ENCODE measurements around the gene GPSM1.
A peak's percentile ranks its signal among the peaks of the same experiment; 100 is the strongest.

Gene GPSM1

DNA sequence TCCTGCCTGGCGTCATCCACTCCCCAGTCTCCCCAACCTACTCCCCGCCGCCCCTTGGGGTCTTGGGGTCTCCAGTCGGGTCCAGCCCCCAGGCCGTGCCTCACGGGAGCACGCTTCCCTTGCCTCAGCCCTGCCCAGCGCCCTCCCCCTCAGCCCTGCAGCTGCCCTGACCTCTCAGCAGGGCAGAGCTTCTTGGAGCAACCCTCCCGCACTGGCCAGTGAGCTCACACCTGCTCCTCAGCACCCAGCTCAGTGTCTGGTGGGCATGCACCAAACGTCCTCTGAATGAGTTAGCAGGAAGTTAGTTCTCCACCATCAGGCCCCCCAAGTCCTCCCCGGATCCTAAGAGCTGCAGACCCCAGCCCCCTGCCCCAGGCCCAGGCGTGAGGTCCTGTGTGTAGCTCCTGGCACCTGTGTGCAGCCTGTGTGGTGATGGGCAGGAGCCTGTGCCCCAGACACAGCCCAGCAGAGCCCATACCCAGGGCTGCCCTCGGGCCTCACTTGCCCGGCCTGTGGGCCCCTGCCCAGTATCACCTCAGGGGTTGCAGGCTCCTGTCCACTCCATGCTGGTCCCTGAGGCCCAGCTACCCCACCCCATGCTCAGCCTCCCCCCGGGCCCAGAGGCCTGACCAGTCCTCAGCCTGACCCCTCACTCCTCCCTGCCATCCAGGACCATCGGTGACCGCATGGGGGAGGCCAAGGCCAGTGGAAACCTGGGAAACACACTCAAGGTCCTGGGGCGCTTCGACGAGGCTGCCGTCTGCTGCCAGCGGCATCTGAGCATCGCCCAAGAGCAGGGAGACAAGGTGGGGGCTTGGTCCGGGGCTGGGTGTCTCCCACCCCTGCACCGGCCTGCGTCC is 8.2 kb downstream of the GPSM1 start:
- DNase-seq = no peak

DNA sequence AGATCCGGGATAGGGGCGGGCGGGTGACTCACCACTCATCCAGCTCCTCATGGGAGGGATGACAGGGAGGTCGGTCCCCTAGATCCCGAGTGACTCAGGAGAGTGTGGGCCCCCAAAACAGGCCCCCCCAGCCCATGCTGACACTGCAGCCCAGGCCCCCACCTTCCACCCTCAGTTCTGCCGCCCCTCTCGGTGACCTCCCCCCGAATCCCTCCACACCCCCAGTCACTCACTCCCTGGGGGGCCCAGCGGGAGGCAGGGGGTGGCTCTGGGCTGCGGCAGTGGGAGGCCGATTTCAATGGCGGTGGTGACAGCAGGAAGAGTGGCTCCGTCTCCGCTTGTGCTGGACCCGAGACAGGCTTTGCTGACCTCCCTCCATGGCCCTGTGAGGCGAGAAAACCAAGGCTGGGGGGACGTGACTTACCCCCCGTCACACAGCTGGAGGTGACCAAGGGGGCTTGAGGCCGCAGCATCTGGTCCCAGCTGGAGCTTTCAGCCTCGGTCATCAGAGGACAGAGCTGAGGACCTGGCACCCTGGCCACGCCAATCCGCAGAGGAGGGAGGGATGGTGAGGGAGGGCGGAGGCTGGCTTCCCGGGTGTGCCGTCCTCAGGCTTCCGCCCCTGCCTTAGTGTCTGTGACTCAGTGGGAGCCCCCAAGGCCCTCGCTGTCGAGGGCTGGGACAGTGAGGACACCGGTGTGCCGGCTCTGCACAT is 9.0 kb downstream of the GPSM1 start:
- no peak for DNase-seq

DNA sequence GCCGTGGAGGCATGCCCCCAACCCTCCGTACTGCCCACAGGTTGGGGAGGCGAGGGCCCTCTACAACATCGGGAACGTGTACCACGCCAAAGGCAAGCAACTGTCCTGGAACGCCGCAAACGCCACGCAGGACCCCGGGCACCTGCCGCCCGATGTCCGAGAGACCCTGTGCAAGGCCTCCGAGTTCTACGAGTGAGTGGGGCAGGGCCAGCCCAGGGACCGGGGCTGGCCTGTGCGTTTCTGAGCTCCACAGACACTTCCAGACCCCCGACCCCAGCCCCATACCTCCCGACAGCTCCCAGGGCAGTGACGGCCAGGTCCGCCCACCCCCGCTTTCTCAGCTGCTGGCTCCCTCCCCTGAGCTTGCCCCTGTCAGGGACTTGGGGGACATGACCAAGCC is 9.5 kb downstream of the GPSM1 start:
- DNase-seq = no peak

DNA sequence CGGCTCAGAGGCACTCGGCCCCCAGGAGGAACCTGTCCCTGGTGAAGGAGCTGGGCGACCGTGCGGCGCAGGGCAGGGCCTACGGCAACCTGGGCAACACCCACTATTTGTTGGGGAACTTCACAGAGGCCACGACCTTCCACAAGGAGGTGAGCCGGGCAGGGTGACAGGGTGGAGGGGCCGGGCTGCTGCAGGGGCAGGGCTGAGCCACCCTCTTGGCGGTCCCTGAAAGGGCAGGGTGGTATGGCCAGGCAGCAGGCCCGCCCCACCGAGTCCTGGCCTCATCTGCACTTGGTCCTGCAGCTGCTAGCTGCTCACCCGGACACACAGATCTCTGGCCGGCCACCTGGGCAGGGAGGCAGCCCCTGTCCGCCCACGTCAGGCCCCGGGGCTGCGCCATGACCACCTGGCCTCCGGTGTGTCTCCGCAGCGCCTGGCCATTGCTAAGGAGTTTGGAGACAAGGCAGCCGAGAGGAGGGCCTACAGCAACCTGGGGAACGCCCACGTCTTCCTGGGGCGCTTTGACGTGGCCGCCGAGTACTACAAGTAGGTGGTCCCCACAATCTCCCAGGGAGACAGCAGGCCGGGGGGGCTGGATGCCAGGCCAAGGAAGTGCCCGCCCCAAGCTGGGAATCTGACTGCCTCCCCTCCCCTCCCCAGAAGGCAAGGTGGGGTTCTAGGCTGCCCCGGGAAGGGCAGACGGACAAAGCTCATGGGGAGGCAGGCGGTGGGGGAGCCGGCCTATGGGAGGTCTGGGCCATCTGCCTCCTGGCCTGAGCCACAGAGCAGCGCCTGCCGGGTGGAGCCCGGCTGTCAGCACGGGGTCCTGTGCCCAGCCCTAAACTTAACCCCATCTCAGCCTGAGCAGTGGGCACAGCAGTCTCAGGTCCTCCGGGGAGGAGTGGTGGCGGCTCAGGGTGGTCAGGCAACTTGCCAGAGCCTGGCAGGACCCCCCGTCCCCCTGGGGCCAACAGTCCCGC is 10.4 kb downstream of the GPSM1 start:
- DNase-seq = no peak

DNA sequence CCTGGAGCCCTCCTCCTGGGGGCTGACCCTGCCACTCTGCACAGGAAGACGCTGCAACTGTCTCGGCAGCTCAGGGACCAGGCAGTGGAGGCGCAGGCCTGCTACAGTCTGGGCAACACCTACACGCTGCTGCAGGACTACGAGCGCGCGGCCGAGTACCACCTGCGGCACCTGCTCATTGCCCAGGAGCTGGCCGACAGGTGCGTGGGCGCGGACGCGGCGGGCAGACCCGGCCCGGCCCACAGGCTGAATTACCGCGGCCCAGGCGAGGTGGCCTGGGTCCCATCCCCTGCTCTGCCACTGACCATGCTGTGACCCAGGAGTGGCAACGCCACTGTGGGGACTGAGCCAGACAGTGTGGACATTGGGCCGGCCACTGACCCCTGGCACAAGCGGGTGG is 11.2 kb downstream of the GPSM1 start:
- DNase-seq = no peak

DNA sequence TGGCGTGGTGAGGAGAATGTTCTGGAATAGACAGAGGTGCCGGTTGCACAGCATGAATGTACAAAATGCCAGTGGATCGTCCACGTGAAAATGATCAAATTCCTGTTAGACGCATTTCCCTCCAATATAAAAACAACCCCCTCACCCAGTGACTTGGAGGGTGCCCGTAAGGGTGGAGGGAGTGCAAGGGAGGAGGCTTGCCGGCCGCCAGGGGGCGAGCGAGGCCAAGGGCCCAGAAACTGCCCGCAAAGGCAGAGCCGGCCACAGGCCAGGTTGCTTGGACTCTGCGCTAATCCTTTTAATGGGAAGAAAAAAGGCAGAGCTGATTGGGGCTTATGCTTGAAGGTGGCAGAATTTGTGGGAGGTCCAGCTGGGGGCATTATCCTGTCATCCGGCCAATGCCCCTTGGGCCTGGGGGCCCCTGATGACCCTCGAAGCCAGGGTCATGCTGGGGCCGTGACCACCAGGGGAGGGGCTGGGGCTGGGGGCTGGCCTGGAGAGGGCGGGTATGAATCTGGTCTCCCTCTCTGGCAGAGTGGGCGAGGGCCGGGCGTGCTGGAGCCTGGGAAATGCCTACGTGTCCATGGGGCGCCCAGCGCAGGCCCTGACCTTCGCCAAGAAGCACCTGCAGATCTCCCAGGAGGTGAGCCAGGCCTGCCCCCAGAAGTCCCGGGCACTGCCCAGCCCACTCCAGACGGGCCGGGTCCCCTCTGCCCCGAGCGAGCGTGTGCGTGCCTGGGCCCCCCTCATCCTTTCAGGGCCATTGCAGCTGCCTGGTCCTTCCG is 12.0 kb downstream of the GPSM1 start:
- DNase-seq = peak; percentile 13 to 22

DNA sequence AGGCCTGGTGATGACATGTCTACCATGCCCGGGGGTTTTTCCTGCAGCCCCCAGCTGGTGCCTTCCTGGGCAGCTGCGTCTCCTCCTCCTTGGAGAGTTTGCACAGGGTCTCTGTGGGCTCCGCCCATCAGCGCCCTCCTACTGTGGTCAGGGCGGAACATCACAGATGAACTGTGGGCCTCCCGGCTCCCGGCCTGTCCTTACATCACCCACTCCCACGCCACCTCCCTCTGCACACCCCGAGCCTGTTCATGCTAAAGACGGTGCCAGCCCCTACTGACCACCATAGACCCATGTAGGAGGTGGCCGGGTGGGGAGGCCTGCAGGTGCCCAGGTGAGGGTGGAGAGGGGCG is 12.6 kb downstream of the GPSM1 start:
- DNase-seq = no peak

DNA sequence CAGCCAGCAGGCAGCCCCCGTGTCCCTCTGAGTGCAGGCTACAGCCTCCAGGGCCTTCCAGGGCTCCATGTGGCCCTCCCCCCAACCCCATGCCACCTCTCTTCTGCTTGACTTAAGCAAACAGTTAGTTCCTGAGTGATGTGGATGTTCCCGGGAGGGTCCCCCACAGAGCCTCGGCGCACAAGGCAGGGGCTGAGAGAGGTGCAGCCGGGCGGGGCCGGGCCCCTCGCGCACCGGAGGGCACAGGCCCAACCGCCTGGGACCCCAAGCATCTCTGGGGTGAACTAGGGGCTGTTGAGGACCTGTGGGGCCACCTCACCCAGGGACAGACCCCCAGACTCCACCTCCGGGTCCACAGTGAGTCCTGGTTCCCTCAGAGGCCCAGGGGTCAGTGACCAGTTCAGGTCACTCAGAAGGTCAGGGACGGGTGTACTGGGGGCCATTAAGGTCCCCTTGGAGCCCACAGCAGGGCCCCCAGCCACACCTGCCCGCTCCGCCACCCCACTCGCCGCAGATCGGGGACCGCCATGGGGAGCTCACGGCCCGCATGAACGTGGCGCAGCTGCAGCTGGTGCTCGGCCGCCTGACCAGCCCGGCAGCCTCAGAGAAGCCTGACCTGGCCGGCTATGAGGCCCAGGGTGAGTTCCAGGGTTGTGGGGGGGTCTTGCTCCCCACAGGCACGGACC is 13.2 kb downstream of the GPSM1 start:
- no peak for DNase-seq

DNA sequence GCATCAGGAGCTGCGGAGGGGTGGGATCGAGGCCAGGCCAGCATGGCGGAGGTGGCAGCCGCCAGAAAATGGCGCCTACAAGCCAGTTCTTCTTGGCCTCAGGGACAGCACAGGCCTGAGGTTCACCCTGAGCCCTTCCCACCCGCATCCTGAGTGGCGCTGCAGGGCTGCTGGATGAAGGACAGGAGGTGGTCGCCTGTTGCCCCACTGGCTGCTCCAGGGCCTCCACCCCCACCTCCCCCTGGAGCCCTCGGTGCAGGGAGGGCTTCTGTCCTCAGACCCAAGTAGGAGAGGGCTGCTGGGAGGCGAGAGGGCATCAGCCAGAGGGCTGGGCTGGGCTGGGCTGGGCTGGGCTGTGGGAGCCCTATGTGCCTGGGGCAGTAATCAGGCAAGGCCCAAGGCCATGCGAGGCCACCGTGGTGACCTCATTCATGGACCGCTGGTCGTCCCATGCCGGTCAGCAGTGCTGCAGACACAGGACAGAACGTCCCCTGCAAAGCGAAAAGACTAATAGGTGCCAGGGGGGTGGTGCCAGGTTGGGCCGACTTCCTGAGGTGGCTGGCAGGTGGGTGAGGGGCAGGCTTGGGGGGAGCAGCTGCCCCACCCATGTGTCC is 13.8 kb downstream of the GPSM1 start:
- no peak for DNase-seq

DNA sequence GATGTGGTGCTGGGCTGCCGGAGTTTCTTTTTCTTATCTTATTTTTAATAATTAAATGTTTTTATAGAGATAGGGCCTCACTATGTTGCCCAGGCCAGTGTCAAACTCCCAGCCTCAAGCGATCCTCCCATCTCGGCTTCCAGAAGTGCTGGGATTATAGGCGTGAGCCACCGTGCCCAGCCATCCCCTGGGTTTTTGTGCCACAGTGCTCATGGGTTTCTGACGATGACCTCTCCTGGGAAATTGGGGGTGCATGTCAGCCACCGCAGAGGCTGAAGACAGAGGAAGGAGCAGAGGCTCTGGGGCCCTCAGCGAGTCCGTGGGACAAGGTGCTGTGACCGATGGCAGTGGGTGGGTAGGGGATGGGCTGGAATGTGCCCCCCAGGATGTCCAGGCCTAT is 14.4 kb downstream of the GPSM1 start:
- DNase-seq = no peak

DNA sequence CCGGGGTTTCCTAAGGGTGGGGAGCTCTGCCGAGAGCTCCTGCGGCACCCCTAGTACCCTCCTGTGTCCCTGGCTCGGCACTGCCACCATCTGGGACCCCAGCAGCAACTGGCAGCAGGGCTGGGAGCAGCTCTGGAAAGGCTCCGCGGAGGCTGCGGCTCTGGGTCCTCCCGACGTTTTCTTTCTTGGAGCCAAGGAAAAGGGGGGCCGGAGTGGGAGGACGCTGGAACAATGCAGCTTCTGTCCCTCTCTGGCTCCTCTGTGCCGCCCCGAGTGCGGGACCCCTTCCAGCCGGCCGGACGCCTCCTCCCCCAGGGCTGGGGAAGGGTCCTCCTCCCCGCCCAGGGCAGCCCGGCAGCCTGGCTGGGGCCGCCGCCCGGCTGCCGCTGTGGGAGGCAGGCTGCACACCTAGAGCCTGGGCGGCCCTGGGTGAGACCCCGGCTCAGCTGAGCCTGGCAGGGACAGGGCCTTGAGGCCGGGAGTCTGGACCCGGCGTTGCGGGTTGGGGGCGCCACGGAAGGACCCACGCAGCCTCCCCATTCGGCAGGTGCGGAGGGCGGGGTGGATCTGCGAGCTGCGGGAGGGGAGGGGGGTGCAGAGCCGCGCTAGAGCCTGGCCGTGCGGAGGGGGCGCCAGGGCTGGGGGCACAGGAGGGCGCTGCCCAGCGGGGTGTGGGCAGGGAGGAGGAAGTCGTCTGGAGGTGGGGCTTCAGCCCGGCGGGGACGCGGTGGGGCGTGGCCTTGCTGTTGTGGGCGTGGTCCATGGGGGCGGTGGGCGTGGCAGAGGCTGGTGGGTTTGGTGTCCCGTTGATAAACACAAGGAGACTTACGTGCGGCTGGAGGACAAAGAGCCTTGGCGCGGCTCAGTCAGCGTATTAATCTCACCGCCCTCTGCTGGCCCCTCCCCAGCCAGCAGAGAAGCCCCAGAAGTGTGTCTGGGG is 15.1 kb downstream of the GPSM1 start:
- DNase-seq = no peak

DNA sequence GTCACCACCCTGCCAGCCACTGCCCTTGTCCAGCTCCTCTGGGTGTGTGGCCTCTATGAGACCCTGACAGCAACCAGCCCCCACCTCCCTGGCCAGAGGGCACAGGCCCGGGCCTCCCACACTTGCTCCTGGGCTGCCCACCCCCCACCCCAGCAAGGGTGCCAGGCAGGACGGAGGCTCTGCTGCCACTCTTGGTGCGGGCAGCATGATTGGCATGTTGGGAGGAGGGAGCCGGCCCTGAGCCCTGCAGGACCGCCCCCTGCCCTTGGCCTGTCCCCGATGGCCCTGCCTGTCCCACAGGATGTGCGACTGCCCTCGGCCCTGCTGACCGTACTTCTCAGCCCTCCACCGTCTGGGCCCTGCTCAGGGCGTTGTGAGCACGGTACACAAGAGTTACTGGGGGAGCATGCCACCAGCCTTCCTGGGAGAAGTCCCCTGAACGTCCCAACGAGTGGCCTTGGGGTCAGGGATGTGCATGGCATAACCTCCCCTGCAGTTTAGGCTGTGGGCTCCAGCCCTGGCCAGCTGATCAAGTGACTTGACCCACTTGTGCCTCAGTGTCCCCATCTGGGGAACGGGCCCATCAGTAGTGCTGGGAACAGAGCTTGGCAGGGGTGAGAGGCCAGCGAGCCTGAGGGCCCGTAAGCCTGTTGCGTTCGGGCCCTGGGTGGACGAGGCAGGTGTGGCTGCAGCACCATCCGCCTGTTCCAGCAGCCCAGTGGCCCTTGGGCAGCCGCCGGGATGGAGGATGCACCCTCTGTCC is 16.0 kb downstream of the GPSM1 start:
- no peak for DNase-seq

DNA sequence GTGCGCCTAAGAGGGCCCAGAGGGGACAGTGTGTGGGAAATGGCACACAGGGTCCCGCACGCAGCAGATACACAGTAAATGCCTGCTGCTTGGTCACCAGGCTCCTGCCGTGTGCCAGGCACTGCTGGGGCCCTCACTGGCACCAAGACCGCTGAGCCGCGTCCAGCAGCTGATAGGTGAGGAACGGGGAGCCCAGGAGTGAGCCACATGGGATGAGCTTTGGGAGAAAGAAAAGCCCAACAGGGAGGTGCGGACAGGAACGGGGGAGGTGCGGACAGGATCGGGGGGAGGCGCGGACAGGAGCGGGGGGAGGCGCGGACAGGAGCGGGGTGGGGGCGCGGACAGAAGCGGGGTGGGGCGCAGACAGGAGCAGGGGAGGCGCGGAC is 16.5 kb downstream of the GPSM1 start:
- no peak for DNase-seq

DNA sequence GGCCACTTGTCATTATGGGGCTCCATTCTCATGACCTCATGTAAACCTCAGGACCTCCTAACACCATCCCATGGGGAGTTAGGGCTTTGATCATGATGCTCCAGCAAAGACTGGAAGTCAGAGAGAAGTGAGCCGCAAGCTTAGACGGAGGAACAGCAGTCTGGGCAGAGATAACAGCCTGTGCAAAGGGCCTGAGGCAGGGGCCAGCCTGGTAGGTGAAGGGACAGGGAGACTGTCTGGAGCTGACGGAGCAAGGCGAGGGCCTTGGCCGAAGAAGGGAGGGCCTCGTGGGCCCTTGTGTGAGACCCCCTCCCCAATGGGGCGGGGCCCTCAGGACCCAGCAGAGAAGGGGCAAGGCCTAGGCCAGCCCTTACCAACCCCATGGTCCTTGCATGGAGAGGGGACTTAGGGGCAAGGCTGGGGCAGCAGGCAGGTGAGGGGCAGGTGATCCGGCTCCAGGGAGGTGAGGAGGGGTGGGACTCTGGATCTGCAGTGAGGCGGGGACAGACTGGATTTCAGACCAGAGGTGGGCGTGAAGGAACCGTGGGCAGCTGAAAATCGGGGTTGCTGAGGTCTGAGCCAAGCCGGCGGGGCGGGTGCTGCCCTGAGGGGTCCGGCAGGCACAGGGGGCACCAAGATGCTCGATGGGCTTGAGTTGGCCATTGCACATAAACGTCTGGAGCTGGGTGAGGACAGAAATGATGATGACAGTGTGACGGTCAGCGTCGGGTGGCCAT is 17.4 kb downstream of the GPSM1 start:
- DNase-seq = no peak

DNA sequence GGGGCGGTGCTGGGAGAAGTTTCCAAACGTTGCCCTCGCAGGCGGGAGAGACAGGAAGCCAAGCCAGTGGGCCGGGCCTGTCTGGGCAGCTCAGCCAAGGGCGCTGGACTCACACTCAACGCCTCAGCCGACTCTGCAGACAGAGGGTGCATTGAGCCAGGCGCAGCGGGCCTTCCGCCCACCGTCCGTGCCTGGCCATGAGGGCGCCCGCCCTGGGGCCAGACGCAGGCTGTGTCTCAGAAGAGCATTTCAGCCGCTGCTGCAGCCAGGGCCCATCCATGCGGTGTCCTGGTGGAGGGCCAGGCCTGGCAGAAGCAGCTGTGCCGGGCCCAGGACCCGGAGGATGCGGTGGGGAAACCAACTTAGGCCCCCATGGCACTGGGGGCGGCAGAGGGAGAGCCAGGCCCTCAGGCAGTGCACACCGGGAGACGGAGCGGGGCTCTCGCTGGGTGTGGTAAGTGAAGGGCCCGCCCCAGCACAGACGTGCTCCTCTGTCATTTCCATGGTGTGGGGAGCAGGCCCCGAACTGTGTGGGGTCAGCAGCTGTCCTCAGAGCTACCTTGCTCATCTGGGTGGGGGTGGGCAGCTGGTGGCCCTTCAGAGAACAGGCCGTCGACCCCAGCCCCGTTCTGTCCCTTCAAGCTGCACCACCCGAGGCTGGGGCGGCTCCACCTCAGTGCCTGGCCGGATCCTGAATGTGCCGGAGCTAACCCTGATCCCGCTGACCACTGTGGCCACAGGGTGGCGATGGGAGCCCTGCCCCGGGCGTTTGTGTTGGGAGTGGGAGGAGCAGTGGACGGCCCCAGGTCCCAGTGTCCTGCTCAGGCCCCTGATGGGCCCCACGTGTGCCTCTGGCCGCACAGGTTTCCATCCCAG is 18.2 kb downstream of the GPSM1 start:
- no peak for DNase-seq

DNA sequence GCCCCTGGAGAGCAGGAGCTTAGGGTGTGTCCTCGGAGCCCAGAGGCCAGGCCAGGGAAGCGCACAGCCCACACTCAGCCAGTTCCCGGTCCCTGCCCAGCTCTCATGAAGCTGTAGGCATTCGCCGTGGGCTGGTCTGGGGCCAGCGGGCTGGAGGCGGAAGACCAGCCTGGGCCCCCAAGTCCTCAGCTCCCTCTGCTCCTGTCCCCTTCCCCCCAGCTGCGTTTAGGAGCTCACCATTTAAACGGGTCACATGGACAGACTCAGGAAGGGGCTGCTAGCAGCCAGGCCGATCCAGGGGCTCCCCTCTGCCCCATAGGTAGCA is 18.8 kb downstream of the GPSM1 start:
- DNase-seq = no peak

DNA sequence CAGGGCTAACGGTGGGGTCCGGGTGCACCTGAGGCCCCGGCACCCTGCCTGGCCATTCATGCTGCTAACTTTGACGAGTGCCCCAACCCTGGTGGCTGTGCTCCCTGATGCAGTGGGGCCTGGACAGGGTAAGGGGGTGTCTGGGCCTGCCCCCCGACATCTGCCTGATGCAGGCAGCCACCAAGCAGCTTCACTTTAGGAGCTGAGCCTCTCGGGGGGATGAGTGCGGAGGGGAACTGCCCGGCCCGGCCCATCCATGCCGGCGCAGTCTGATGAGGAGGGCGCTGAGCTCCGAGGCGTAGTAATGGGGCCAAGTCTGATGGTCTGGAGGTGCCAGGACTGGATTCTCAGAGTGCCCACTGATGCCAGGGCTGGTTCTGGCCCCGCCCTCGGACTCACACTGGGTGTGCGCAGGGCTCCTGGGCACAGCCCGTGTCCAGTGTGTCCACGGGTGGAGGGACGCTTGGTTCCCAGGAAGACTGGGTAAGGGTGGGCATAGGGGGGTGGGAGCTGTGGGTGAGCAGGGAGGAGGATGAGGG is 19.7 kb downstream of the GPSM1 start:
- DNase-seq = no peak
